ENCODE measurements around the gene C1RL.
"Not testable (repeated sequence)": the region's sequence is repeated elsewhere in the genome, so short reads cannot be mapped to it uniquely, and the experiment has no call there.

C1RL gene

GRCh38 chr12:7058850-7059395, 50.1 kb downstream of the C1RL start:
- H3K9me3 ChIP-seq (ENCODE audit: insufficient read depth, low read length), result no peaks in the 10 kb centered on the region
- H3K27ac ChIP-seq (ENCODE audit: low read depth, low read length), result no peak overlapping the region
- H4K20me1 ChIP-seq (ENCODE audit: low read depth, low read length), result no peaks in the 10 kb centered on the region
- TF ChIP-seq EZH2phosphoT487 (conservative IDR thresholded peaks at IDR 0.05; ENCODE audit: low read length) (no peak), CTCF (IDR thresholded peaks at IDR 0.05; ENCODE audit: insufficient read depth, low read length, poor library complexity, severe bottlenecking) (no peak)
- no peaks in the 10 kb centered on the region for H3K36me3 ChIP-seq (ENCODE audit: low read length)
- H3K9me2 ChIP-seq (replicated peaks; ENCODE audit: insufficient read depth, low read length), result no peaks in the 10 kb centered on the region
- no peak overlapping the region for H3K9ac ChIP-seq (ENCODE audit: low read length)
- H3K79me2 ChIP-seq (ENCODE audit: insufficient read depth, low read length), result no peaks in the 10 kb centered on the region
- no peaks in the 10 kb centered on the region for H3K27me3 ChIP-seq (ENCODE audit: low read length)
- no peak overlapping the region for H2AFZ ChIP-seq (ENCODE audit: low read depth, low read length, severe bottlenecking)
- no peak overlapping the region for H3K4me2 ChIP-seq (ENCODE audit: low read depth, low read length, poor library complexity, severe bottlenecking)
- no peaks in the 10 kb centered on the region for H3F3A ChIP-seq (ENCODE audit: insufficient read depth)
- no peak overlapping the region for H3K4me3 ChIP-seq (ENCODE audit: insufficient read depth, low read length, poor library complexity, severe bottlenecking)

- H3K27ac ChIP-seq (ENCODE audit: low read depth, low read length), result no peak overlapping the region
- H3K4me3 ChIP-seq (ENCODE audit: insufficient read depth, low read length, poor library complexity, severe bottlenecking), result no peak overlapping the region
- H3K9ac ChIP-seq (ENCODE audit: low read length), result no peak overlapping the region
- H3K36me3 ChIP-seq (ENCODE audit: low read length), result no peaks in the 10 kb centered on the region
- H2AFZ ChIP-seq (ENCODE audit: low read depth, low read length, severe bottlenecking), result no peak overlapping the region
- H4K20me1 ChIP-seq (ENCODE audit: low read depth, low read length), result no peaks in the 10 kb centered on the region
- no peaks in the 10 kb centered on the region for H3K27me3 ChIP-seq (ENCODE audit: low read length)
- H3K79me2 ChIP-seq (ENCODE audit: insufficient read depth, low read length), result no peaks in the 10 kb centered on the region
- no peaks in the 10 kb centered on the region for H3K9me2 ChIP-seq (replicated peaks; ENCODE audit: insufficient read depth, low read length)
- no peak for TF ChIP-seq EZH2phosphoT487 (conservative IDR thresholded peaks at IDR 0.05; ENCODE audit: low read length)
- TF ChIP-seq CTCF (IDR thresholded peaks at IDR 0.05; ENCODE audit: insufficient read depth, low read length, poor library complexity, severe bottlenecking), result no peak
- H3F3A ChIP-seq (ENCODE audit: insufficient read depth), result no peaks in the 10 kb centered on the region
- H3K9me3 ChIP-seq (ENCODE audit: insufficient read depth, low read length), result no peaks in the 10 kb centered on the region
- H3K4me2 ChIP-seq (ENCODE audit: low read depth, low read length, poor library complexity, severe bottlenecking), result no peak overlapping the region
Observed at GRCh38 chr12:7058163-7058845, 50.7 kb downstream of the C1RL start.

GRCh38 chr12:7055736-7056135, 53.3 kb downstream of the C1RL start:
- H3K4me2 ChIP-seq (ENCODE audit: low read depth, low read length, poor library complexity, severe bottlenecking); H3K9me3 ChIP-seq (ENCODE audit: insufficient read depth, low read length); H3K9ac ChIP-seq (ENCODE audit: low read length); H3K36me3 ChIP-seq (ENCODE audit: low read length); H3K79me2 ChIP-seq (ENCODE audit: insufficient read depth, low read length); H2AFZ ChIP-seq (ENCODE audit: low read depth, low read length, severe bottlenecking); H3K27ac ChIP-seq (ENCODE audit: low read depth, low read length); H3K4me3 ChIP-seq (ENCODE audit: insufficient read depth, low read length, poor library complexity, severe bottlenecking); H4K20me1 ChIP-seq (ENCODE audit: low read depth, low read length); H3K9me2 ChIP-seq (replicated peaks; ENCODE audit: insufficient read depth, low read length); H3F3A ChIP-seq (ENCODE audit: insufficient read depth); H3K27me3 ChIP-seq (ENCODE audit: low read length): not testable (repeated sequence)

- Histone ChIP-seq H2AFZ (ENCODE audit: low read depth, low read length, severe bottlenecking) (no peak overlapping the region), H3K9ac (ENCODE audit: low read length) (no peak overlapping the region), H3K36me3 (ENCODE audit: low read length) (no peaks in the 10 kb centered on the region), H3K4me3 (ENCODE audit: insufficient read depth, low read length, poor library complexity, severe bottlenecking) (no peak overlapping the region), H3K27ac (ENCODE audit: low read depth, low read length) (no peak overlapping the region), H3K9me3 (ENCODE audit: insufficient read depth, low read length) (no peaks in the 10 kb centered on the region), H4K20me1 (ENCODE audit: low read depth, low read length) (no peaks in the 10 kb centered on the region), H3K4me2 (ENCODE audit: low read depth, low read length, poor library complexity, severe bottlenecking) (no peak overlapping the region), H3K27me3 (ENCODE audit: low read length) (no peaks in the 10 kb centered on the region), H3F3A (ENCODE audit: insufficient read depth) (no peaks in the 10 kb centered on the region), H3K79me2 (ENCODE audit: insufficient read depth, low read length) (no peaks in the 10 kb centered on the region), H3K9me2 (replicated peaks; ENCODE audit: insufficient read depth, low read length) (no peaks in the 10 kb centered on the region)
- TF ChIP-seq EZH2phosphoT487 (conservative IDR thresholded peaks at IDR 0.05; ENCODE audit: low read length), result no peak
- no peak for TF ChIP-seq CTCF (IDR thresholded peaks at IDR 0.05; ENCODE audit: insufficient read depth, low read length, poor library complexity, severe bottlenecking)
Observed at GRCh38 chr12:7054925-7055324, 54.1 kb downstream of the C1RL start.

- H3K36me3 ChIP-seq (ENCODE audit: low read length); H3K4me3 ChIP-seq (ENCODE audit: insufficient read depth, low read length, poor library complexity, severe bottlenecking); H3K4me2 ChIP-seq (ENCODE audit: low read depth, low read length, poor library complexity, severe bottlenecking); H3K79me2 ChIP-seq (ENCODE audit: insufficient read depth, low read length); H3F3A ChIP-seq (ENCODE audit: insufficient read depth); H3K27me3 ChIP-seq (ENCODE audit: low read length); H4K20me1 ChIP-seq (ENCODE audit: low read depth, low read length); H3K9me2 ChIP-seq (replicated peaks; ENCODE audit: insufficient read depth, low read length); H3K9me3 ChIP-seq (ENCODE audit: insufficient read depth, low read length); H3K27ac ChIP-seq (ENCODE audit: low read depth, low read length); H2AFZ ChIP-seq (ENCODE audit: low read depth, low read length, severe bottlenecking); H3K9ac ChIP-seq (ENCODE audit: low read length): not testable (repeated sequence)
Observed at GRCh38 chr12:7049973-7050372, 59.0 kb downstream of the C1RL start.
